Right lung (tissue), 10 donors: ENCODE data around the gene GPR143. TPM values are rescaled to one million over a fixed set of nuclear protein-coding genes. Genes with fewer than 3 reads are reported as not detected.
"Not testable (repeated sequence)": the region's sequence is repeated elsewhere in the genome, so short reads cannot be mapped to it uniquely, and the experiment has no call there.

Source experiments
- DNase-seq, 2 donors: peaks; one replicate each; pipeline ENCODE4 v3.0.0-alpha.2; 2013
- long read RNA-seq, 8 donors: transcript quantifications; one replicate each; lab custom pipeline, GENCODE V29; 2026
- polyA plus RNA-seq, 5 donors: library from polyadenylated mRNA; unstranded; fragments of 120-200 nt; gene quantifications; one replicate each; pipeline versions ENCODE4 v1.2.1 to v1.2.3, GENCODE V29; 2013; ENCODE audit warnings: inconsistent platforms in 1 of 5, low replicate concordance in 1 of 5; ENCODE audit not compliant: insufficient read length in 5 of 5, insufficient read depth in 1 of 5

The GPR143 gene
- polyA plus RNA-seq, result 1 to 10 TPM; 4.2 to 6.0 (median 5.3) TPM
- long read RNA-seq, donor 1, result 0 reads
- long read RNA-seq, donor 2, result 0 reads
- long read RNA-seq, donor 3, result 0 reads
- long read RNA-seq, donor 4, partial matches to known transcripts, result 0 of 1 reads
- long read RNA-seq, donor 4, other reads (novel, unspliced or antisense), result 0 of 1 reads
- long read RNA-seq, donor 5, result 0 reads
- long read RNA-seq, donor 6, partial matches to known transcripts, result 0 of 1 reads
- long read RNA-seq, donor 6, other reads (novel, unspliced or antisense), result 0 of 1 reads
- long read RNA-seq, donor 7, partial matches to known transcripts, result 0 of 1 reads
- long read RNA-seq, donor 7, other reads (novel, unspliced or antisense), result 0 of 1 reads
- long read RNA-seq, donor 8, result 0 reads

DNA sequence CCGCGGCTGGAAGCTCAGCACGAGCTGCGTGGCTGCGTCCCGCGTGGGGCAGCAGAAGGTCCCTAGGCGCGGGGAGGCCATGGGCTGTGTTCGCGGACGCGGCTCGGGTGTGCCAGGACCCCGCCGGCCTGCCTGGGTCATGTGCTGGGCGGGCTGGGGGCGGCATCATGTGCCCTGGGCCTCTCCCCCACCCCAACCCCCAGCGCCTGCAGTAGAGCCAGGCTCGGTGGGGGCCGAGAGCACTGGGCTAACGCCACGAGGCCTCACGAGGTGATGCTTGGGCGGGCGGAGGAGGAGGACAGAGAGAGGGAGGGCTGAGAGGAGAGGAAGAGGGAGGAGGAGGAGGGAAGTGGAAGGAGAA, at the start of gene GPR143:
TSS of gene GPR143 (minus strand) at position 111 of the 361 bp plus-strand sequence. CDS start at position 81, 30 bp downstream.
- DNase-seq, result no peak

DNA sequence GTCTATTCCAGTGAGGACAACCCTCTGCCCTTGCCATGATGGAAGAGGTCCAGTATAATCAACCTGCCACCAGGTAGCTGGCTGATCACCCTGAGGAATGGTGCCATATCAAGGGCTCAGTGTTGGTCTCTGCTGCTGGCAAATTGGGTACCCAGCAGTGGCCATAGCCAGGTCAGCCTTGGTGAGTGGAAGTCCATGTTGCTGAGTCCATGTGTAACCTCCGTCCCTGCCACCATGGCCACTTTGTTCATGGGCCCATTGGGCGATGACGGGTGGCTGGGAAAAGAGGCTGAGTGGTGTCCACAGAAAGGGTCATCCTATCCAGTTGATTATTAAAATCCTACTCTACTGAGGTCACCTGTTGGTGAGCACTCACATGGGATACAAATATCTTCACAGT, 45.4 kb upstream of the GPR143 start:
- DNase-seq, result not testable (repeated sequence)

DNA sequence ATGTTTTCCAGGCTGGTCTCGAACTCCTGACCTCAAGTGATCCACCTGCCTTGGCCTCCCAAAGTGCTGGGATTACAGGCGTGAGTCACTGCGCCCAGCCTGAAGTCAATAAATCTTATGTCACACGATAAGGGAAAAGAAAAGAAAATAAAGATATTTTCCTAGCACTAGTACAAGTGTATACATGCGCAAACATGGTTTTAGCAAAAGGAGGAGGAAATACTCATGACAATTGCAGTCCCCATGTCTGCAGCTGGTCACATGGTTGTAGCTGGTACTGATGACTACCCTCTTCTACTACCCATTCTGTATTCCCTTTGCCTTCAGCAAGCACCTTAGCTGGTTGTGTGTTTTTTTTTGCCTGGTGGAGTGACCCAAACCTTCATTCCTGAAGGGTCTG, 44.2 kb upstream of the GPR143 start:
- DNase-seq, result not testable (repeated sequence)

DNA sequence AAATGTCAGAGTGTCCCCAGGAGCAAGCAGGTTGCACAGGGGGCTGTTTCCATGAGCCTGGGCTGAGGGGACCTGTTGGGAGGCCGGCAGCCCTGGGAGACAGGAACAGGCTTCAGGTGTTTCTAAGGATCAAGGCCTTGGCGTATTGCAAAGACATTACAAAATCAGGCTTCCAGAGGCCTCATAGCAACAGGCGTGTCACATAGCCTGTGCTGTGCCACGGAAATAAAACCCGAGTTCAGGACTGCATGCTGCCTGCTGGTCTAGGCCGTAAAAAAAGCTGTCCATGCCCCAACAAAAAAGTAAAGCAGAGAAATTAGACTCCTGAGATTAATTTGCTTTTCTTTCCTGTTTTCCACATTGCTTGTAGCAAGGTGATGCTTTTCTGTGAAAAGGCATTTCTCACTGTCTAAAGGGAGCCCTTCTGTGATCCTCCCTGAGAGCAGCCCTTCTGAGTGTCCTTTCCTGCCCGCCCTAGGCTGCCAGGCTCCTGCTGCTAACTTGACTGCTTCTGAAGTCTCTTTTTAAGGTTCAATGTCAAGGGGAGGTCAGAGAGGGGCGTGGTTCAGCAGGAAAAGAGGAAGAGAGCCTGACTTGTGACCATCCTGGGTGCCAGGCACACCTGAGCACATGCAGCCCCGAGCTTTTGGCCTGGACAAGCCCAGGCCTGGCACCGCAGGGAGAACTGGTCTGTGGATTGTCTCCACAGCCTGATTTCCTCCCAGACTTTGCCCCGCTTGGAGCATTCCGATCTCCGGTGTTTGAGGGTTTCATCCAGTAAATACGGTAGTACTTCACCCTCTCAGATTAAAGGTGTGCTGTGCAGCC, 41.9 kb upstream of the GPR143 start:
- DNase-seq, result no peak

DNA sequence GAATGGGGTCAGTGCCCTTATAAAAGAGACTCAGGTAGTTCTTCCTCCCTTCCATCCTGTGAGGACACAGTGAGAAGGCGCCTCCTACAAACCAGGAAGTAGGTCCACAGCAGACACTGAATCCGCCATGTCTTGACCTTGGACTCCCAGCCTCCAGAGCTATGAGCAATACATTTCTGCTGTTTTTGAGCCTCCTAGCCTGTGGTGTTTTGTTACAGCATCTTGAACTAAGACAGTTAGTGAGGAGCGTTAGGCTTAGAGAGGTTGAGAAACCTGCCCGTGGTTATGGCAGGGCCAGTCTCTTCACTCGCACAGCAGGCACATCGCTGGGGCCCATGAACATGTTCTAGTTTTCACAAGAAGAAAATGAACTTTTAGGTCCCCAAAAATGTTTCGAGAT, 40.3 kb upstream of the GPR143 start:
- DNase-seq, result no peak

DNA sequence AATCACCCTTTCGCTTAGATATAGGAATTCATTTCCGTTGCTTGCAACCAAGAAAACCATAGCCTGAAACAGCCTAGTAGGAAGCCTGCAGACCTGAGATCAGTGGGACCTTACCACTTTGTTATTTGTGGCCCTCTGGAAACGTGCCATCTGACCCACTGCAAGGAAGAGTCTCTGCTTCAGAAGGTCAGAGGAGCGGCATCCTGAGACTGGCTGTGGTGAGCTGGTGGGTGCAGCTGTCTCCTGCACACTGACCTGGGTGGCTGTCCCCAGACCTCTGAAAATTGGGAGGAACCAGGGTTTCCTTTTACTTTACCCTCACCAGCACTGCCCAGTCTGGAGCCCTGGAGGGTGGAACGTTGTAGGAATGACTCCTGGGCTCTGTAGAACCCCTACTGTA, 38.8 kb upstream of the GPR143 start:
- DNase-seq, result no peak

DNA sequence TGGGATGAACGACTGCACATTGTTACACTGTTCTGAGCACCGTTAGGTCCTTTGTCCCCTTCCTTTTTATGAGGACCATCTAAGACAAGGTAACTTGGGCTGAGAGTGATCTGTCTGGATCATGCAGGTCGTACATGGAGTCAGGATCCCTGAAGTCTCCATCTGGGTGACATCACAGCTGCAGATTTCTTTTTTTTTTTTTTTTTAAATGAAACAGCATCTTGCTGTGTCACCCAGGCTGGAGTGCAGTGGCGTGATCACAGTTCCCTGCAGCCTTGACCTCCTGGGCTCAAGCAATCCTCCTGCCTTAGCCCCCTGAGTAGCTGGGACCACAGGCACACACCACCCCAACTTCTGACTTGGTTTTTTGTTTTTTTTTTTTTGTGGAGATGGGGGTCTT, 37.1 kb upstream of the GPR143 start:
- no peak for DNase-seq

DNA sequence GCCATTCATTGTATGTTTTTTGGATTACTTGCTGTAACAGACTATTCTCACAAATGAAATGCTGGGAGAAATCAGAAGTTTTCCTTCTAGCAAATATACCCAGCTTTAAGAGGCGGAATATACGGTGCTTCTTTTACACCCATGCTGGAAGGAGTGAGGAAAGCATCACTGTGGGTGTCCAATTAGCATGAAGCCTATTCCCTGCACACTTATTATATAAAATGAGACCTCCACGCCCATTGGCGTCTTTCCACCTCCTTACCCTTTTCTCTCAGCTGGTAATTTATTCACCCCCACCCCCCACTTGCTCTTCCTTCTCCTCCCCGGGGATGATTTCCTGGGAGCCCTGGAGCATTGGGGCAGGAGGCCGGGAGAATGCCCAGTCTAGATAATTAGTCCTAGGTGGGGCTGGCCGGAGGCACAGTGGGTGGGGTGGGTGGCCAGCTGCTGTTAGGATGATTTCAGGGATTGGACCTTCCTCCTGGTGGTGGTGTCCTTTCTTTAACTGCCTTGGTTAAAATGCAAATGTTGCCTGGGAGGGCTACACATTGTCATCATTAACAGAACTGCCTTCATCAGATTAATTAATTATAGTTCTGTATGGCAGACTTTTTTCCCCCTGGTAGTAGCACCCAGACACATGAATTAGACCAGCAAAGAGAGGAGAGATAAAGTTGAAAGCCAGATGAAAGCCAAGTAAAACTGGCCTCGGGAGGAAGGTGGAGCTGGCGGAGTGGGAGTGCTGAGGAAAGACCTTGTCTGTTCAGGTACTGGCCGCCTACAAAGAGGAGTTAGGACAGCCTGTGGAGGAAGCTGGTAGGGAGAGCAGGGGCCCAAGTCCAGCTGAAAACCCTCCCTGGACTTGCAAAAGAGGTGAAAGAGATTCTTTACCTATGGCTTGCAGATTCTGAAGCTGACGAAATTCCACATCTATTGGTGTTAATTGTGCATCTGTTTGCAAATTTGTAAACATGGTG, 32.0 kb upstream of the GPR143 start:
- DNase-seq, result no peak

DNA sequence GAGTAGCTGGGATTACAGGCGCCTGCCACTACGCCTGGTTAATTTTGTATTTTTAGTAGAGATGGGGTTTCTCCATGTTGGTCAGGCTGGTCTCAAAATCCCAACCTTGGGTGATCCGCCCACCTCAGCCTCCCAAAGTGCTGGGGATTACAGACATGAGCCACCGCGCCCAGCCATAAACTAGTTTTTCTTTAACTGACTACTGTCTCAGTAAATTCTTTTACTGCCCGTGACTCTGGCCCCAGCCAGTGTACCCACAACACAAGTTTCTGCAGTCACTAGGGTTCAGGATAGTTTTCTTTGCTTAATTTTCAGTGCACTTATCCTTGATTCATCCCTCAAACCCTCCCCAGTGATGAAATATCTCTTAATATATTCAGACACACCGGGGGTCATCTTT, 28.8 kb upstream of the GPR143 start:
- DNase-seq, result no peak

DNA sequence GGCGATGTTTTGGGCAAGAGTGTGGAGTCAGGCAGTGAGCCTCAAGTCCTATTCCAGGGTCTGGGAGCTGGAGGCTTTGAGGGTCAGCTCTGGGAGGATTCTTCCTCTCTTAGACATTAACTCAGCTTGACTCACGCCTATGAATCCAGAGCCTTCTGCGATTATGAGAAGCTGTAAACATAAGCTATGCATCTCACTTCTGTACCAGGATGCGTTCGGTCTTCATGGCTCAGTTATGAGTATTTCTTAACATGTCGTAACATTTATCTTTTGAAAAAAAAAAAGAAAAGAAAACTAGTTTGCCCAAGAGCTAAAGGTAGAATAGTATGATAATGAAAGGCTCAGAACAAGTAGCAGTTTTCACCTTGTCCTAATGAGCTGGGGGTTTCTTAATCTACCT, 25.2 kb upstream of the GPR143 start:
- DNase-seq, result no peak

DNA sequence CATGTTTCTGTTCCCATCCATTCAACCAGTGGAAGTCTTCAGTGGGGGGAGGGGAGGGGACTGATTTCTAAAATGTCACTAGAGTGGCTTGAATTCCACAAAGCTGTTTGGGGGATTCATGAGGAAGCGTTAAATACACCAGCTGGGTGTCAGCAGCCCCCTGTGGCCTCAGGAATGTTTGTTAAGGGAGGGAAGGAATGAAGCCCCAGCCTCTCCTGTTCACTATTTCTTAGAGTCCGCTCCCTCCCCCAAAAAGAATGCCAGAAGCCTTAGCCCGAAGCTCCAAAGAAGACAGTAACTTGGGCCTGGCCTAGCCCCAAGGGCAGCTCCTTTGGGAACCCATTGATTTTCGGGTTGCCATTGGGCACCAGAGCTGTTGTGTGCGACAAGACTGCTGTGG, 23.9 kb upstream of the GPR143 start:
- DNase-seq, result no peak

DNA sequence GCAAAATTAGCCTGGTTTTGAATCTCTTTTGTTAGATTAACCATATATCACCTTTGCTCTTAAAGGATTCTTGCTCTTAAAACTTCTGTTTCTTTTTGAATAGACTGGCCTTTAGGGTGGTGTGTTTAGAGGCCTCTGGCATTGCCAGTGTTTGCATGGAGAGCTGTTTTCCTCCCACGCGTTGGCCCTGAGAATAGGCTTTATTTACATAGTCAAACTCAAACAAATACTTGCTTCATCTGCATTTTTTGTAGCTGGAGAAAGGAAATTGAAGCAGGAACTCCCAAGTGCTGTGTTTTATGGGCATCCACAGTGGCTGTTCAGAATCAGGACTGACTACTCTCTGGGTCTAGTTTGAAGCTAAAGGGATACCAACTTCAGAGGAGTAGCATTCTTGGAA, 23.3 kb upstream of the GPR143 start:
- DNase-seq, result no peak

DNA sequence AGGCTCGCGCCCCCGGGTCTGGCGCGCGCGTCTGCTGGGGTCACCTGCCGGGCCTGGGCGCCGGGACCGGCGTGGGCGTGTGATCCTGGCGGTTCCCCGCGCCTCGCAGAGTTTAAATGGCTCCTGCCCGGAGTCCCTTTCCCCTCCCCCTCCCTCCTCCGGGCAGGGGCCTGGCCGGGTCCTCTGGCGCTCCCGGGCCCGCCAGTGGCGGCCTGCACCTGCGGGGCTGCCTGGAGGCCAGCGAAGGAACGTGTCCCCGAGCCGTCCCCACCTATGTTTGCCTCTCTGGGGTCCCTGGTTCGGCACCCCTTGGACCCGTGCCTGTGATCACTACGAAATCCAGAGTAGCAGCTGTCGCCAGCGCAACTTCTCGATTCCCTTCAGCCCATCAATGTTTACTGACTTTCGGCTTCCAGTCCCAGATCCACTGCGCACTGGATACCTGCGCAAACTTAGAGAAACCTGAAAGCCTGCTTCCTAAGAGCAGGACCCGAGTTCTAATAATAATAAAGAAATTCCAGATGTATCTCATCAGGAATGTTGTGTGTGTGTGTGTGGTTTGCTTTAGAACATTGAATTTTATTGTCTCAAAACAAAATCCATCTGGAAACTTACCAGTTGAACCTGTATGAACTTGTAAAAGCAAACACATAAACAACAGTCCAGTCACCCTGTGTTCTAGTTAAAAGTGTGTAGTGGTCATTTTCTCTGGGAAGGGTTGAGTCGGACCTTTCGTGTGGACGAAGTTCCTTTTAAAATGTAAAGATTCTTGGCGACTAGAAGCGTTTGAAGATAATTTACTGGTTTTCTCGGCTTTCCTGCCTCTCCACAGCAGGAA, 21.4 kb upstream of the GPR143 start:
- no peak for DNase-seq

DNA sequence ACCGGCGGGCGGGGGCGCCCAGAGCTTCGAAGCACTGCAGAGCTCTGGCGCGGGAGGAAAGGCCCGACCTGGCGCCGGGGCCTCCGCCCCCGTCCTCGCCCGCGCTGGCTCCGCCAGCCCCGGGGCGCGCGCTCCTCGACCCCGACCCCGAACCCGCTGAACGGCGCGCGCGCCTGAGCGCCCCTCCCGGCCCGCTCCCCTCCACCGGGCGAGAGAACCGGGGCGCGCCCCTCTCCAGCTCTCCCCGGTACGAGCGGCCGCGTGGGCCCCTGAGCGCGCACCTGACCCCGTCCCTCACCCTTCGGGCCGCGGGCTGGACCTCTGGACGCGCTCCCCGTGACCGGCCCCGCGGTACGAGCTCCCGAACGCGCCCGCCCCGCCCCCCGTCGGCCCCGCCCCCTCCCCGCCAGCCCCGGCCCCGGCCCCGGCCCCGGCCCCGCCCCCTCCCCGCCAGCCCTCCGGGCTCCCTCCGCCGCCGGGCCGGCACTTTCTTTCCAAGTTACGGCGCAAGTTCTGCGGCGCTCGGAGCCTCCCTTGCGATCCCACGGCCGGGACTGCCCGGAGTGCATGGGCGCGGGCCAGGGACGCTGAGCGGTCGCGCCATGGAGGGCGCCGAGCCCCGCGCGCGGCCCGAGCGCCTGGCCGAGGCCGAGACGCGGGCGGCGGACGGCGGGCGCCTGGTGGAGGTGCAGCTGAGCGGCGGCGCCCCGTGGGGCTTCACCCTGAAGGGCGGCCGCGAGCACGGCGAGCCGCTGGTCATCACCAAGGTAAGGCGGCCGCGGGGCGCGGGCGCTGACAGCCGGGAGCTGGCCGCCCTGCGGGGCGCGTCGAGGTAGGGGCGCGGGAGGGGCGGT, 20.5 kb upstream of the GPR143 start, which contains the start of gene SHROOM2:
TSS of gene SHROOM2 (plus strand) at position 486 of the 854 bp plus-strand sequence. CDS start at position 603, 117 bp downstream.
- DNase-seq, result no peak

DNA sequence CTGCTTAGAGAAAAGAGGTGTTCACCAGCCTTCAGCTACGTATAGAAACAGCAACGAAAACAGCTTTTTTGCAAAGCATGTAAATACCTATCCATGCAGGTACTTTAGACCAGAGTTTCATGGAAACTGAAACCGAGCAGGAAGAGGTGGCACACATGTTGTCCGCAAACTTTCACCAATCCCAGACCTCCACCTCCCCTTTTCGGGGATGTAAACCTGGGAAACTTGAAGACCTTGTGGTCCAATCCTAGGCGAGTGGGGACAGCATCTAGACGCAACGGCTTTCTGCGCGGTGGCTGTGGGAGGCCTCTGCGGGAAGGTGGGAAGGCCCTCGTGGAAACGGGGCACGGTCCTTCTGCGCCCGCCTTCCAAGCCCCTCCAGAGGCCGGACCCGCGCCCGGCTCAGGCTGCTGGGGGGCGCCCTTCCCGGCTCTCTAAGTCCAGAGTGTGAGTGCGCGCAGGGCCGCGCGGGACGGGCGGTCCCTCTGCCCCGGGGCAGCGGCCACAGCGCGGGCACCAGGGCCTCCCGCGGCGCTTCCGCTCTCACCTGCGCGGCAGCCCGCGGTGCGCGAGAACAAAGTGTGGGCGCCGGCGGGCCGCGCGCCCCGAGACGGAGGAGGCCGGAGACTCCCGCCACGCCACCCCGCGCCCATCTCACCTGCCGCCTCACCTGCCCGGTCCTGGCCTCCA, 19.8 kb upstream of the GPR143 start:
- DNase-seq, result no peak

DNA sequence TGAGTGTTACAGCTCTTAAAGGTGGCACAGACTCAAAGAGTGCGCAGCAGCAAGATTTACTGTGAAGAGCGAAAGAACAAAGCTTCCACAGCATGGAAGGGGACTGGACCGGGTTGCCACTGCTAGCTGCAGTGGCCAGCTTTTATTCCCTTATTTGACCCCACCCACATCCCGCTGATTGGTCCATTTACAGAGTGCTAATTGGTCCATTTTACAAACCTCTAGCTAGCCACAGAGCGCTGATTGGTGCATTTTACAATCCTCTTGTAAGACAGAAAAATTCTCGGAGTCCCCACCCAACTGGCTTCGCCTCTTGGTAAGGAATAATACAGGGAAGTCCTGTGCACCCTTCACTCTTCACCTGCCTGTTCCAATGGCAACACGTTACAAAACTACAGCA, 18.7 kb upstream of the GPR143 start:
- no peak for DNase-seq

DNA sequence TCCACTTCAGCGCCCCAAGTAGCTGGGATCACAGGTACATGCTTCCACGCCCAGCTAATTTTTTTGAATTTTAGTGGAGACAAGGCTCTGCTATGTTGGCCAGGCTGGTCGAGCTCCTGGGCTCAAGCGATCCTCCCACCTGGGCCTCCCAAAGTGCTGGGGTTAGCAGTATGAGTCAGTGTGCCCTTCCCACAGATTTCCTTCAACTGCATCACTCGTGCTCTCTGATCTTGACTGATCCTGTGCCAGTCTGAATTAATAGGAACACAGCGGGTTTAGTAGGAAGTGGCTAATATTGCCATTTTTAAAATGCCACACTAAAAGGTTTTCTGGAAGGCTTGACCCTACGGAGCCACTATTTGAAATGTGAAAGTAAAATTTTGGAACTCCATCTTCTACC, 16.3 kb upstream of the GPR143 start:
- no peak for DNase-seq

DNA sequence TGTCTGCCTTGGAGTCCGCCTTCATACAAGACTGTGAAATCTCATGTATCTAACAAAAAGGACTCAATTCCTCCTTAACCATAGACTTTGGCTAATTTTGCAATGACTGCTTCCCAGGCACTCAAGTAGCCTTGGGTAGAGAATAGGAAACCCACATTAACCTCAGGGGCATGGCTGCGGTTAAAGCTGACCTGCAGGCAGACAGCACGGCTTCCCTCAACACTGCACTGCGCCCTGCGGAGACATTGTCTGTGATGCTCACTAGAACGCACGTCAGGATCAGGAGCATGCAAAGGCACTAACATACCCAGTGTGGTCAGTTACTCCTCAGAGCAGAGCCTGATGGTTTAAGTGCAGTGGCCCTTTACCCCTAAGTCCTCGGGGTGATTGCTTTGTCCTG, 10.3 kb upstream of the GPR143 start:
- no peak for DNase-seq

DNA sequence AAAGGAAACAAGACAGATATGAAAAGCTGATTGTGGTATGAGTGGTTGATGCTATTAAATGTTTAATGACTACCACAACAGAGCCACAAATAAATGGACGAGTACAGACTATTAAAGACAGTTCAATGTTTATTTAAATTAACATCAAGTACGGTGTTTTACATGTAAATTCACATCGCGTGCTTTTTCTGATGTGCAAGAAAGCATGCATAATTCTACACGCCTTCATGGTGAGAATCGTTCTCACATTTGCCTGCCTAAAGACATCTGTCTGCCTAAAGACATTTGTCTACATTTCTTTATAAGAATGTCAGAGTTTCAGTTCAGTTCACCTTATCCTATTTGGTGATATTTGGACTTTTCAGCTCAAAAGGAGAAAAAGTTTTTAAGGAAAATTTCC, 7.3 kb upstream of the GPR143 start:
- no peak for DNase-seq
